Activated CD4-positive, alpha-beta memory T cell treated with anti-CD3 and anti-CD28 coated beads for 36 hours (primary cell): ENCODE results near the gene NUP210. TPM values are rescaled to one million over a fixed set of nuclear protein-coding genes. Genes with fewer than 3 reads are reported as not detected.

Experiments used
- CTCF ChIA-PET: fragments of 350-600 bp; sonication (Branson Sonifier 250); formaldehyde crosslinking; loops from one replicate; lab custom pipeline; 2021; ENCODE audit warnings: antibody characterized with exemption, inconsistent platforms; lab: Charles Lee
- POLR2A ChIA-PET: fragments of 350-600 bp; sonication (Branson Sonifier 250); formaldehyde crosslinking; loops from one replicate; lab custom pipeline; 2021; ENCODE audit warnings: antibody characterized with exemption; lab: Charles Lee
- DNase-seq: peaks from one replicate; pipeline ENCODE4 v3.0.0-alpha.2; 2020
- H3K27ac Mint-ChIP-seq: one replicate; pipeline ENCODE4 v1.8.0; 2021; ENCODE audit warnings: mixed read lengths
- H3K27me3 Mint-ChIP-seq: one replicate; pipeline ENCODE4 v1.8.0; 2021; ENCODE audit warnings: mixed read lengths
- H3K36me3 Mint-ChIP-seq: one replicate; pipeline ENCODE4 v1.8.0; 2021; ENCODE audit warnings: mixed read lengths
- H3K4me1 Mint-ChIP-seq: one replicate; pipeline ENCODE4 v1.8.0; 2021; ENCODE audit warnings: low read depth, mixed read lengths
- H3K4me3 Mint-ChIP-seq: one replicate; pipeline ENCODE4 v1.8.0; 2021; ENCODE audit warnings: mild to moderate bottlenecking, mixed read lengths
- H3K9me3 Mint-ChIP-seq: one replicate; pipeline ENCODE4 v1.8.0; 2021; ENCODE audit warnings: mixed read lengths
- intact Hi-C: fragments of 100-400 bp; cut with micrococcal nuclease; formaldehyde crosslinking; loops from one replicate; pipeline ENCODE4 v1.15.1; 2023
- total RNA-seq, 2 experiments: library from RNA; stranded (reverse); gene quantifications; one replicate each; pipeline ENCODE4 v1.2.3, GENCODE V29; 2021

The NUP210 gene
- total RNA-seq, 2 experiments from 2014 or later: 140 to 144 TPM

DNA sequence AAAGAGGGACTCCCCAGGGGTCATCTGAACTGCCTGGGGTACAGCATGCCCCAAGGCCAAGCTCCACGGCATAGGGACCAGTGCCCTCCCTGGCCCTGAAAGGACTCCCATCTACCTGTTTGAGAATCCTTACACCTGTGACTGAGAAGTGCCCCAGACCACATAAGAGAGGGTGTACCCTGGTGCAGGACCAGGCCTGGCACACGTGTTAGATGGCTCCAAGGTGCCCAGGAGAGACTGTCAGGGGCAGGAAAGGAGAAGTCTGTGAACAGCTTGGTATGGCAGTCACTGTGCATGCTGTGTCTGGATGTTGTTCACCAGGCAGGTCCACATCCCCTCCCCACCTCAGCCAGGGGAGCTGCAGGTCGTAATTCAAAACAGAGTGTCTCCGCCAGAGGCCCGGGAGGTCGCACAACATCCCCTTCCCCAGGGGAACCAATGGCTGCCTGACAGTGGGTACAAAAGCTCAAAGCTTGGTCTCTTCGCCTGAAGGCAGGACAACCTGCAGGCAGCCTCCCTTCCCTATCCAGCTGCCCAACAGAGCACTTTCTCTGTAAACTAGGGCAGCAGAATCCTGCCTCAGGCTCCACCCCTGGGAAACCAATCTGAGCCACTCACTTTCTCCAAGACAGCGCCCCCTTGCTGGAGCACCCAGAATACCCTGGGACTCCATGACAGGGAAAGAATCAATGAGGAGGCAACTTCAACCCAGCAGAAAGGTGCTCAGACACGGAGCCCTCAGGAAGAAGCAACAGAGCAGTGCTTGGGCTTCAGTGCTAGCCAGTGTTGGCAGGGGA is 3.9 kb downstream of the NUP210 start:
- ChIA-PET CTCF (interaction anchor here (0.7 to 8.4 kb wide), 10 partner anchors 9 to 324 kb away, joined by 3 to 105 read pairs (median 7); no protein-coding TSS in a partner anchor), POLR2A (interaction anchor here (1.2 to 4.5 kb wide), 3 partner anchors 9 to 64 kb away, joined by 3 to 27 read pairs (median 3); partner anchors contain the start of gene HDAC11)
- DNase-seq: peak; percentile 69
- Mint-ChIP-seq H3K4me3 (peak overlapping the region; percentile 61), H3K36me3 (peaks cover 27% of the 10 kb centered on the region), H3K4me1 (peaks cover 58% of the 10 kb centered on the region), H3K27ac (peak overlapping the region; percentile 90), H3K27me3 (no peaks in the 10 kb centered on the region), H3K9me3 (no peaks in the 10 kb centered on the region)
- intact Hi-C loops: no loop called here

DNA sequence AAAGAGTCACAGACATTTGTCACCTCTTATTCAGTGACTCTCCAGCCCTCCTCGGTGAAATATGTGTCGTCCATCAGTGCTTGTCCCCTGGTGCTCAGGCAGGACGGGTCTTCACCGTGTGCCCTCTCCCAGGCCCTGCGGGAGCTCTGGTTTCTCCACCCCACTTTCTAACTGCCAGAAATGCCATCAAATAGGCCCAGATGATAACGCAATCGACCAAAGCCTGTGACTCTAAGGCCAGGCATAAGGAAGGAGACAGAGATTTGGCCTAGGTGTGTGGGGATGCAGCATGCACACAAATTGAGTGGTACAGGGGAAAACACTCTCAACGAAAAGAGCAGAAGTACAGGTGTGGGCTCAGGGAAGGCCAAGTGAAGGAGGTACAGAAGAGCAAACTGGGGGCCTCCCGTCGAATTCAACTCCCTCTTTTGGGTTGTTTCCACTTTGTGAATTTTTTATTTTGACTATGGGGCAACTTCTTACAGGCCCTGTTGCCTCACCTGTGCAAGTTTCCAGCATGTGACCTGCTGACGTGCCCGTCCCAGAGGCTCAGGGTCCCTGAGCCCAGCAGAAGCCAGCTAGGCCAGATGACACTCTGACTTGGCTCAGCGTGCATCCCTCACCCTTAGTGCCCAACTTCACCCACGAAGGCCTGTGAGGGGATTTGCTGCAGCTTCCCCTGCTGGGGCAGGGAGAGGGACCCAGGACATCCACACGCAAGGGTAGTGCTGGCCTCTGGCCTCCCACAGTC is 4.7 kb downstream of the NUP210 start:
- peak overlapping the region; percentile 67 for H3K4me3 Mint-ChIP-seq
- H3K27me3 Mint-ChIP-seq: no peaks in the 10 kb centered on the region
- peaks cover 27% of the 10 kb centered on the region for H3K36me3 Mint-ChIP-seq
- no peaks in the 10 kb centered on the region for H3K9me3 Mint-ChIP-seq
- H3K27ac Mint-ChIP-seq: peak overlapping the region; percentile 90
- intact Hi-C loops: no loop called here
- peaks cover 54% of the 10 kb centered on the region for H3K4me1 Mint-ChIP-seq
- POLR2A ChIA-PET: interaction anchor here (1.1 to 4.5 kb wide), 5 partner anchors 8 to 64 kb away, joined by 3 to 27 read pairs (median 3); partner anchors contain the start of gene HDAC11
- CTCF ChIA-PET: interaction anchor here (0.7 to 8.4 kb wide), 7 partner anchors 10 to 69 kb away, joined by 4 to 105 read pairs (median 8); no protein-coding TSS in a partner anchor
- peak; percentile 31 for DNase-seq

DNA sequence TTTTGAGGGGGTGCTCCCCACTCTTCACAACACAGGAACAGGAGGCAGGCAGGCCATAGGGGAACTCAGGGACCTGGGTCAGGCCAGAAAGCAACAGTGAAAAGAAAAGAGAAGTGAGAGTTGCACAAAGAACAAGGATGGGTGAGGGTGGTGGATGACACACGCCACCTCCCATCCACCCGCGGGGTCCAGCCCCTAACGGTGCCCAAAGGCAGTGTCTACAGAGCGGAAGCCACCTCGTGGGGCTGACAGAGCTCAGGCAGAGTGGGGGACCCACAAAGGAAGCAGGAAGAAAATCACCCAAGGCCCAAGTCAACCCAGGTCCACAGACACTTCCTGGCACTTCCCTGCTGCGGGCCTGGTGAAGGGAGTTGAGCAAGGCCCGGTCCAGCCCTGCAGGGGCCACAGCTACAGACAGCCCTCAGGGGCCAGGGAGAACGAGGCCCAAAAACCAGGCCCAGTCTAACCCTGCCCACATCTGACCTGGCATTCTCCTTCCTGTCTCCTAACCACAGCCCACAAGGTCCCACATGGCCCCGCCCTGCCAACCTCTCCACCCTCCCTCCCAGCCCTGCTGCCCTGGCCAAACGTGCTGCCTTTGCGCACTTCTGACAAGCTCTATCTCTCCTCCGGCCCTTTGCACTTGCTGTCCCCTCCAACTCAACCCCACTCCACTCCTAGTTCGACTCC is 5.9 kb downstream of the NUP210 start:
- peak; percentile 85 for DNase-seq
- ChIA-PET POLR2A (interaction anchor here (0.6 to 2.2 kb wide), 4 partner anchors 10 to 65 kb away, joined by 3 to 8 read pairs (median 3); no protein-coding TSS in a partner anchor), CTCF (interaction anchor here (1.0 to 8.4 kb wide), 4 partner anchors 23 to 68 kb away, joined by 3 to 105 read pairs (median 5); no protein-coding TSS in a partner anchor)
- H3K9me3 Mint-ChIP-seq: peaks cover under 1% of the 10 kb centered on the region
- peak overlapping the region; percentile 67 for H3K4me3 Mint-ChIP-seq
- no peaks in the 10 kb centered on the region for H3K27me3 Mint-ChIP-seq
- H3K27ac Mint-ChIP-seq: peak overlapping the region; percentile 90
- peaks cover 32% of the 10 kb centered on the region for H3K36me3 Mint-ChIP-seq
- intact Hi-C loops: loop anchor here (1.0 kb wide), 4 partner anchors 14 to 711 kb away; partner anchors contain the start of gene TMEM43
- peaks cover 54% of the 10 kb centered on the region for H3K4me1 Mint-ChIP-seq

DNA sequence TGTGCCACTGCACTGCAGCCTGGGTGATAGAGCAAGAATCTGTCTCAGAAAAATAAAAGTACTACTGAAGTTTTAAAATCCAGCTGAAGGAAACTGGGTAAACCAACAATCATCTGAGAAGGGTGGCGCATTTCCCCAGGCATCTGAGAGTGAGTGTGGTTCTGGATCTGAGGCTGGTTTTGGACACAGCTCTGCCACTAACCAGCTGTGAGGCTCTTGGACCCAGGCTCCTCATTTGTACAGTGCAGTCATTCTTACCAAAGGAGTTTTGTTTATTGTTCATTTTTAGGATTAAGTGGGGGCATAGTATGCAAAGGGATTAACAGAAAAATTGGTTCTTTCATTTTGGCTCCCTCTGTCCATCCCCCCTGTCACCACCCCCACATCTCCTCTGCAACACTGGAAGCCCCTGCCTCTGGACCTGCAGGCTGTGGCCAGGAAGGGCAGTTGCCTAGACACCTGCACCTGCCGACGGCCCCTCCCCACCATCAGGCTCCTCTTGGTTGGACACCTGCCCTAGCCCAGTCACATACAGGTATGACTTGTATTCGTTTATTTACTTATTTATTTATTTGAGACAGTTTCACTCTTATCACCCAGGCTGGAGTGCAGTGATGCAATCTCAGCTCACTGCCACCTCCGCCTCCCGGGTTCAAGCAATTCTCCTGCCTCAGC is 8.8 kb downstream of the NUP210 start:
- Mint-ChIP-seq H3K27me3 (no peaks in the 10 kb centered on the region), H3K36me3 (peaks cover 30% of the 10 kb centered on the region), H3K9me3 (peaks cover 13% of the 10 kb centered on the region), H3K4me3 (no peak overlapping the region), H3K27ac (no peak overlapping the region), H3K4me1 (peaks cover 49% of the 10 kb centered on the region)
- DNase-seq: no peak
- CTCF ChIA-PET: interaction anchor here (8.4 kb wide), 1 partner anchor 43 kb away, joined by 105 read pairs; no protein-coding TSS in a partner anchor
- intact Hi-C loops: no loop called here
- POLR2A ChIA-PET: no interaction called here

DNA sequence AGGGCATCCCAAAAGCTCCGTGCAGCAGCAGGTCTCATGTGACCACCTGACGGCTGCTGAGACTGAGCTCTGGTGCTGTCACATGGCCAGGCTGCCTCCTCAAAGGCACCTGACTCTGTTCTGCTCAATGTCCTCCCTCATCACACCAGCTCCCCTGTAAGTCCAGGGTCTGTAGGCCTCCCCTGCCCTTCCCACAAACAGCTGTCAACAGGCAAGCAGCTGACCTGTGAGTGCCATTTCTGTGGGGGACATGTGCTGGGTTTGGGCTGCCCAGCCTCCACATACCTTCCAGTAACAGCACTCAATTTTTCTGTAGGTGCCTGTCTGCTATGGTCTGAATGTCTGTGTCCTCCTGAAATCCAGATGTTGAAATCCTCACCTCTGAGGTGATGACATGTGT is 11.2 kb downstream of the NUP210 start:
- CTCF ChIA-PET: interaction anchor here (0.6 to 1.9 kb wide), 3 partner anchors 8 to 68 kb away, joined by 3 to 7 read pairs (median 4); no protein-coding TSS in a partner anchor
- POLR2A ChIA-PET: no interaction called here
- intact Hi-C loops: no loop called here
- peaks cover 30% of the 10 kb centered on the region for H3K36me3 Mint-ChIP-seq
- no peak for DNase-seq
- peaks cover 32% of the 10 kb centered on the region for H3K4me1 Mint-ChIP-seq
- H3K4me3 Mint-ChIP-seq: no peak overlapping the region
- no peaks in the 10 kb centered on the region for H3K27me3 Mint-ChIP-seq
- H3K9me3 Mint-ChIP-seq: peaks cover 13% of the 10 kb centered on the region
- H3K27ac Mint-ChIP-seq: no peak overlapping the region

DNA sequence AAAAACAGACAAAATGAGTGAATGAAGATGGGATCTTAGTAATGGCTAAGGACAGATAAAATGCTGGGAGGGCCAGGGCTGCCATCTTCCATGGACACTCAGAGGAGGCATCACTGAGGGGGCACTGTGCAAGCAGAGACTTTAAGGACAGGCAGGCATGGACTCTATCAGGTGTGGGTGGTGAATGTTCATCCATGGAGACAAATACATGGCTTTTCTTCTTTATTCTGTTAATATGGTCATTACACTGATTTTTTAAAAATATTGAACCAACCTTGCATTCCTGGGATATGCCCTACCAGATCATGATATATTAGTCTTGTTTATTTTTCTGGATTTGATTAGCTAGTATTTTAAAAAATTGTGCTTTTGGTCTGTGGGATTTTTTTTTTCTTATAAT is 12.2 kb downstream of the NUP210 start:
- Mint-ChIP-seq H3K36me3 (peaks cover 26% of the 10 kb centered on the region), H3K27ac (no peak overlapping the region)

DNA sequence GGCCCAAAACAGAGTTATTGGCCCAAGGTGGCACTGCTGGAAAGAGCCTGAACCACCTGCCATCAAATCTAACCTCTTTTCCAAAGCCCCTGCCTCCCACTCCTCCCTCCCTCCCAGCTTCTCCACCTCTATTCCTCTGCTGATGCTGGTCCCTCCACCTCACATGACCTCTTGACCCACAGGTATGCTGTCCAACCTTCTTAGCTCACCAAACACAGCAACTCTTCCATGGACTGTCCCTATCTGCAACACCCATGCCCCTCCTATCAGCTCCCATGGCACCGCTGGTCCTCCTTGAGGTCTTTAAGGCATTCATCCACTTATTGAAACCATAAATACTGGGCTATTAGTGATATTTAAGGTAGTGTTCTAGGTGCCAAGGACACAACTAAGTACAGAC is 12.6 kb downstream of the NUP210 start:
- intact Hi-C loops: no loop called here
- peaks cover 26% of the 10 kb centered on the region for H3K36me3 Mint-ChIP-seq
- POLR2A ChIA-PET: interaction anchor here (1.5 kb wide), 1 partner anchor 9 kb away, joined by 3 read pairs; no protein-coding TSS in a partner anchor
- peaks cover 13% of the 10 kb centered on the region for H3K9me3 Mint-ChIP-seq
- no peak overlapping the region for H3K4me3 Mint-ChIP-seq
- H3K27me3 Mint-ChIP-seq: no peaks in the 10 kb centered on the region
- no peak for DNase-seq
- CTCF ChIA-PET: interaction anchor here (0.9 to 1.1 kb wide), 2 partner anchors 9 to 46 kb away, joined by 3 to 4 read pairs; no protein-coding TSS in a partner anchor
- H3K4me1 Mint-ChIP-seq: peaks cover 28% of the 10 kb centered on the region
- H3K27ac Mint-ChIP-seq: no peak overlapping the region

More for the DNA sequence above, 12.2 kb downstream of the NUP210 start:
- DNase-seq: no peak
- H3K4me1 Mint-ChIP-seq: peaks cover 26% of the 10 kb centered on the region
- peaks cover 13% of the 10 kb centered on the region for H3K9me3 Mint-ChIP-seq
- no peak overlapping the region for H3K4me3 Mint-ChIP-seq
- POLR2A ChIA-PET: interaction anchor here (1.5 kb wide), 1 partner anchor 8 kb away, joined by 3 read pairs; no protein-coding TSS in a partner anchor
- intact Hi-C loops: no loop called here
- H3K27me3 Mint-ChIP-seq: no peaks in the 10 kb centered on the region
- CTCF ChIA-PET: interaction anchor here (0.7 to 1.1 kb wide), 3 partner anchors 9 to 458 kb away, joined by 3 to 4 read pairs (median 4); no protein-coding TSS in a partner anchor

DNA sequence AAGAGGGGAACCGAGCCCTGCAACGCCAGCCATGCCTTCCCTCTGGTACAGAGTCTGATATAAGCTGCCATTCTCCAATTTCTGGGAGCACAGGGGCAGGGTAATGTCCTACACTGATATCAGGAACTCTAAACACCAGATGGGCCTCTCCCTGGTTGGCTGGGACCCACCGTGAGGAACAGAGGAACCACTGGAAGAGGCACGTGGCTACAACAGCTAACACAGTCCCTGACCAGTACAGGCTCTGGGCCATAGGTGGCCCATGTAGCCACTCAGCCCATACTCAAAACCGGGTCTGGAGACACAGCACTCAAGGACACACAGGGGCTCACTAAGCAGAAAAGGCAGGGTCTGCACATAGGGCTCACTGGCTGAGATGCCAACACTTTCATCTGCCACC is 13.9 kb downstream of the NUP210 start:
- H3K4me3 Mint-ChIP-seq: no peak overlapping the region
- POLR2A ChIA-PET: interaction anchor here (0.6 to 1.0 kb wide), 2 partner anchors 13 to 754 kb away, joined by 3 to 5 read pairs; no protein-coding TSS in a partner anchor

DNA sequence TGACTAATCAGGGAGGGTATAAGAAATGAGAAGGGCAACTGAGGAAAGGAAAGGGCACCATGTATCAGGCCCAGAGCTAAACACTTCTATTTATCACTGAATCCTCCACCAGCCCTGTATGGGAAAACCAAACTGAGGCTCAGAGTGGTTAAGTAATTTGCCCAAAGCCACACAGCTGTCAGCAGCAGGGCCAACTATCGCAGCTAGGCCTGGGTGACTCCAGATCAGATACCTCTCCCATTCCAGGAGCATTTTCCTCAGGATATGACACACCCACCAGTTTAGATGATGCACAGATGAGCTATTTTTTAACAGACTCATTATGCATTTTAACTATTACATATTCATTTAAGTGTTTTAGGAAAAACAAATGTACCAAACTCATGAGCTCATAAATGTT is 14.5 kb downstream of the NUP210 start:
- CTCF ChIA-PET: interaction anchor here (1.1 to 2.0 kb wide), 3 partner anchors 11 to 59 kb away, joined by 6 to 12 read pairs (median 6); no protein-coding TSS in a partner anchor
- no peaks in the 10 kb centered on the region for H3K27me3 Mint-ChIP-seq

More for the DNA sequence above, 13.9 kb downstream of the NUP210 start:
- peaks cover 32% of the 10 kb centered on the region for H3K4me1 Mint-ChIP-seq
- intact Hi-C loops: no loop called here
- CTCF ChIA-PET: interaction anchor here (1.1 to 2.0 kb wide), 3 partner anchors 11 to 60 kb away, joined by 6 to 12 read pairs (median 6); no protein-coding TSS in a partner anchor
- DNase-seq: no peak
- no peaks in the 10 kb centered on the region for H3K27me3 Mint-ChIP-seq
- H3K9me3 Mint-ChIP-seq: peaks cover 13% of the 10 kb centered on the region
- H3K27ac Mint-ChIP-seq: no peak overlapping the region
- H3K36me3 Mint-ChIP-seq: peaks cover 26% of the 10 kb centered on the region

More for the DNA sequence above, 14.5 kb downstream of the NUP210 start:
- intact Hi-C loops: no loop called here
- Mint-ChIP-seq H3K4me3 (no peak overlapping the region), H3K9me3 (peaks cover 13% of the 10 kb centered on the region), H3K36me3 (peaks cover 26% of the 10 kb centered on the region), H3K27ac (peak overlapping the region; percentile 40), H3K4me1 (peaks cover 33% of the 10 kb centered on the region)
- no peak for DNase-seq
- POLR2A ChIA-PET: interaction anchor here (0.6 to 1.0 kb wide), 2 partner anchors 14 to 754 kb away, joined by 3 to 5 read pairs; no protein-coding TSS in a partner anchor
